Astrocyte of the hippocampus (primary cell): ENCODE data around the gene PCARE.
"Not testable (repeated sequence)": the region's sequence is repeated elsewhere in the genome, so short reads cannot be mapped to it uniquely, and the experiment has no call there.

ENCODE experiments used
- DNase-seq: peaks from one replicate; pipeline ENCODE4 v3.0.0; 2011; ENCODE audit warnings: low read depth, low spot score

Gene PCARE

DNA sequence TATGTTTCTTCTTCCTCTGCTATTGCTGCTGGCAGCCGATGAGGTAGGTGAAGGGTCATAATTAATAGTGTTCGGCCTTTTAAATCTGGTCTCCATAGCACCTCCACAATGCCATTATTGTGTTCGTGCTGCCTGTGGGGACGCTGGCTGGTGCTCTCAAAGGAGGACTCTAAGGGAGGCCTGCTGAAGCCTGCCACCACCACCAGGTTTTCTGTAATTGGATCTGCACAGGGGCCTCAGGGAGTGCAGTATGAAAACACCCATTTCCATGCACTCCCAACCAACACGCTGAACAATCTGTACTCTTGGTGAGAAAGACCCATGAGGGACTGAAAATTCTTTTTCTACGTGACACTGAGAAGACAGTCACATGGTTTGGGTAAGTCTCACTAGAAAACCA lies 23.2 kb upstream of the PCARE start:
- DNase-seq, result no peak

DNA sequence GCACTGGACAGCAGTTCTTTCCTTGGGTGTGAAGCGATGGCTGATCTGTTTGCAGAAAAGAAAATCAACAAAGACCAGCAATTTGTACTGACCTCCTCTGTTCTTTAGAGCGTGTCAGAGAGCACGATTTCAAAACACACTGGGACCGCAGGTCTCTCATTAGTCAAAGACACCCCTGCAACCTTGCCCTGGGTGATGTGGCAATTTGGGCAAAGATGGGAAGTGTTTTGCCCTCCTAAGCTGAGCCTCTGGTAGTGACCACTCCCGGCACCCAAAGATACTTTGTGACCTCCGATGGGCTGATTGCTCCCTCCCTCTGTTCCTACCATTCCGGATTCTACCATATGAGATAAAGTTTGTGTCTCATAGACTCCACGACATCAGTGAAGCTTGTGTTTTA lies 22.6 kb upstream of the PCARE start:
- DNase-seq, result no peak

DNA sequence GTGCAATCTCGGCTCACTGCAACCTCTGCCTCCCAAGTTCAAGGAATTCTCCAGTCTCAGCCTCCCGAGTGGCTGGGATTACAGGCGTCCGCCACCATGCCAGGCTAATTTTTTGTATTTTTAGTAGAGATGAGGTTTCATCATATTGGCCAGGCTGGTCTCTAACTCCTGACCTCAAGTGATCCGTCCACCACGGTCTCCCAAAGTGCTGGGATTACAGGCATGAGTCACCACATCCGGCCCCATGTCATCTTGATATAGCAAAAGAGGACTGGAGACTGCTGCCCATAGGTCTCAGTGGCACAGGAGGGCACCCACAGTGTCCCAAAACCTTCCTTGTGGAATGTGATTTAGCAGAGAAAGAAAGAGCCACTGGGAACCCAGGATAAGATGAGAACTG lies 16.0 kb upstream of the PCARE start:
- not testable (repeated sequence) for DNase-seq

DNA sequence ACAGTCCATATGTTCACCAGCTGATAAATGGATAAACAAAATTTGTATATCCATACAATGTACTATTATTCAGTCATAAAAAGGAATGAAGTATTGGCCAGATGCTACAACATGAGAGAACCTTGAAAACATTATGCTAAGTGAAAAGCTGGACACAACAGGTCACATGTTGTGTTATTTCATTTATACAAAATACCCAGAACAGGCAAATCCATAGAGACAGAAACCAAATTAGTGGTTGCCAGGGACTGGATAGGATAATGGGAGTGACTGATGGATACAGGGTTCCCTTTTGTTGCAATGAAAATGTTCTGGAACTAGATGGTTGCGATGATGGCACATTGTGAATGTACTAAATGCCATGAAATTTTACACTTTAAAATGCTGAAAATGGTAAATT lies 10.2 kb upstream of the PCARE start:
- no peak for DNase-seq

DNA sequence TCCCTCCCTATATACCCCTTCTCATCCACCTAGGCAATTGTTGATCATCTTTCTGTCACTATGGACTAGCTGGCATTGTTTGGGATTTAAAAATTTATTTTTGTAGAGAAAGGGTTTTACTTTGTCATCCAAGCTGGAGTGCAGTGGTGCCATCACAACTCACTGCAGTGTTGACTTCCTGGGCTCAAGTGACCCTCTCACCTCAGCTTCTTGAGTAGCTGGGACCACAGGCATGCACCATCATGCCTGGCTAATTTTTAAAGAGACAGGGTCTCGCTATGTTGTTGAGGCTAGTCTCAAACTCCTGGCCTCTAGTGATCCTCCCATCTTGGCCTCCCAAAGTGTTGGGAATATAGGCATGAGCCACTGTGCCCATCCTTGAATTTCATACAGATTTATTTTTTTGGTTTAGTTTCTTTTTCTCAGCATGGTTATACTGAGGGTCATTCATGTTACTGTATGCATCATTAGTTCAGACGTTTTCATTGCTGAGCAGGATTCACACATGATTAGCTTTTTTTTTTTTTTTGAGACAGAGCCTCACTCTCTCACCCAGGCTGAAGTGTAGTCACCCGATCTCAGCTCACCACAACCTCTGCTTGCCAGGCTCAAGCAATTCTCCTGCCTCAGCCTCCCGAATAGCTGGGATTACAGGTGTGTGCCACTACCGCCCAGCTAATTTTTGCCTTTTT lies 8.6 kb upstream of the PCARE start:
- no peak for DNase-seq

DNA sequence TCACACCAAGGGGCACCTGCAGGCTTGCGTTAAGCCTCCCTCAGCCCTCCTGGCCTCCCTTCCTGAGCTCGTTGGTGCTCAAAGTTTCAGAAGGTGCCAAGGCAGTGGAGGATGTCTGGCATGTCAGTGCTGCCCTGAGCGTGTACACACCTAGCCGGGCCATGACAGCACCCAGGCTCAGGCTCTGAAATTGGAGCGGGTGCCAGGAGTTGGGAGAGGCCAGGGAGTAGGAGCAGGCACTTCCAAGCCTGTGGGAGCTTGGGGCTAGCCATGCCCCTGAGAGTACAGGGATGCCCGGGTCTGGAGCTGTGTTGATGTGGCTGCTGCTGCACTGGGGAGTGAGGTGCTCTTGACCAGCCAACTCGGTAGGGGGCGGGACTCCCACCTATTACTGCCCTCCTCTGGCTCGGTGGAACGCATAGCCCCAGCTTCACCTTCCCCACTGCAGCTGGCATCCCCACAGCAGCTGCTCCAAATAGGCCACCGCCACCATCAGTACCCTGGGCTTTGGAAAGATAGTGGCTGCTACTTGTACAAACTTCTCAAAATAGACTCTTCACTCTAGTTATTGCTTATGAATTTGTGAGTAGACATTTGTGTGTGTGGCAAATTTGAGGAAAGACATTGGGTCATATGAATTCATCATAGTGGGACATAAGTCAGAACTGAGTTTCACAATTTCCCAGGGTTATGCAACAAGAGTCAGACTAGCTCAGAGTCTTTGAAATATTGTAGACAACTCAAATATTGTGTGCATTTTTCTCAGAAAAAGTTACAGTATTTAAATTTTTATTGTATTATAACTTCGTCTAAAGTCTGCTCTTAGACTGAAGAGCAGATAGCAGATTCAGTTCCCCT lies 6.8 kb upstream of the PCARE start:
- no peak for DNase-seq

DNA sequence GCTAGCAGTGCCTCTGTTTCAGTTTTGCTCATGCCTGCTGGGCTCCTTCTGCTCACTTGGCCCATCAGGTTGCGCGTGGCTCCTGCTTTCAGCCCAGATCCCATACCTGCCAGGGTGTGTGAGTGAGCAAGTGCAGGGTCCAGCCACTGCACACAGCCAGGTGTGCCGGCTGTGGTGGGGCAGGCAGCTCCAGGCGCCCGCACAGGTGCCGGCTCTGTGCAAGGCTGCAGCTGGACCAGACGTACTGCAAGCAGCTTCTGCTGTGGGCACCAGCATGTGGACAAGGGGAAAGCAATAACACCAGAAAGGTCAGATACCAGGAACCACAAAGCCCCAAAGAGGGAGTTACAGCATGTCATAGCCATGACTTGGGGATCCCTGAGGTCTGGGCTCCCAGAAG lies 5.6 kb upstream of the PCARE start:
- DNase-seq, result no peak

DNA sequence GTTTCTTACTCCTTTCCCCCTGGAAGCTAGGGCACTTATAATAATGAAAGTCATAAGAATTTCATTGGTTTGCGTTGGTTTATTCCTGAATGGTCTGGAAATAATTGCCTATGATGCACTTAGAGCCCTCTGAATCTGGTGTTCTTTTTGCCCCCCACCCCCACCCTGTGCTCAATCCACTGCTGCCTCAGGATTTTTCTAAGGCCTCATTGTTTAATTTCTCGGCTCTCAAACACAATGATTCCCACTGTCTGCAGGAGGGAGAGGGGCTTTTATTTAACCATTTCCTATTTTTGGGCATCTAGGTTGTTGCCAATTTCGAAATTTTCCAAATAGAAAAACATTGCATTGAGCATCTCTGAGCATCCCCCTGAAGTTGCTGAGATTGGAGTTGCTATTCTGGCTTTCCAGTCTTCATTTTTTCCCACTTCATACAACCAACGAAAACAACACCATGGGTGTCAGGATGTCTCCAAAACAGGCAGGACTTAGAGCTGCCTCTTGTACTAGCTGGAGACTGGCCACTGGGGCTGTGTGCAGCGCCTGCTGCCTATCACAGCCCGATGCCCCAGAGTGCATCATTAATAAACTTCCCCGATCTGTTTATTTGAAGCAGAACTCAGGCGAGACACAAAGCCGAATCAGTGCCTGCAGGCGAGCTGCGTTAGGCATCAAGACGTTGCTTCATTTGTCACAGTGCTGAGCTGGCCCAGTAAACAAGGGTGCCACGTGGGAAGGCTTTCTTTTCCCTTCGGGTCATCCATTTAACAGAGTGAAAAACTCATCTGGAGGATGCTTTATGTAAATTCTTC lies 1.8 kb upstream of the PCARE start:
- peak; percentile 38 for DNase-seq

DNA sequence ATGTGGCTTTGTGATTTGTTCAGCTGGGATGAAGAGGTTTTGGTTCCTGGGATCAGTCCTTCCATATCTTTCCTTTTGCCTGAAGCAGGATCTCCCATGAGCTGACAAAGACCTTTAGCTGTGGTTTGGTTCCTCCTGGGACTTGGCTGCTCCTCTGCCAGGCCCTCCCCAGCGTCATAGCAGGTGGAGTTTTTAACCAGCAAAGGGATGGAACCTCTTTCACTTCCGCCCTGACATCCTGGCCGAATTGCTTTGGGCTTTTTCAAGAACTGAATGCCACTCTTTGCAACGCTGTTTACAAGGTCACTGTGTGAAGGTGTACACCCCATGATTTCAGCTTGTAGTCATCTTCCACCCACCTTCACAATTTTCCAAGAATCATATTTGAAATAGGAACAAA lies 390 bp downstream of the PCARE start:
- no peak for DNase-seq

DNA sequence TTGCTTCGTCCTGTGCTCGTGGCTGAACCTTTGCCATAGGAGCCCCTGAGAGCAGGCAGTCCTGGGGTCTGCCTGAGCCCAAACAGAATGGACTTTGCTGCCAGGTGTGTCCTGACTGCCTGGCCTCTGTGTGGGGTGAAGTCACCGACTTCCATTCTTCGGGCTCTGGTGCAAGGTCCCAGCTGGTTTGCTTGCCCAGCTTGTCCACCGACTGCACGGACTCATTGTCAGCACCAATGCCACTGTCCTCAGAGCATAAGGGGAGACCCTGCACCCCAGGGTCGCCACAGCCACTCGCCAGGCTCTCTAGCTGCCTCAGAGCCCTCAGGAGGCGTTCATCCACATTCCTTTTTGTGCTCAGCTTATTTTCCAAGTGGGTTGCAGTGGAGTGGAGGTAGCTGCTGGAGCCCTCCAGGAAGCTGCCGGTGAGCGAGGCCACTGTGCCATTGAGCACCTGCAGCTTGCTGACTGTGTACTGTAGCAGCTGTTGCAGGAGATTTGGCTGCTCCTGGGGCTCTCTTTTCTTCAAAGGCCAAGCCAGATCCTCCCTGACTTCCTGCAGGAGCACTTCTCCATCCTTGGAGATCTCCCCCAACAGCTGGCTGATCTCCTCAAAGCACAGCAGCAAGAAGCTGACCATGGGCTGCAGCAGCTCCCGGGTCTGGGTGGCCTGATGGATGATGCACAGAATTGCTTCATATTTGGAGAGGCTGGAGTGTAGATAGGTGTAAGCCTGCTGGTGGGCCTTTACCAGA lies 1.2 kb downstream of the PCARE start:
- no peak for DNase-seq

DNA sequence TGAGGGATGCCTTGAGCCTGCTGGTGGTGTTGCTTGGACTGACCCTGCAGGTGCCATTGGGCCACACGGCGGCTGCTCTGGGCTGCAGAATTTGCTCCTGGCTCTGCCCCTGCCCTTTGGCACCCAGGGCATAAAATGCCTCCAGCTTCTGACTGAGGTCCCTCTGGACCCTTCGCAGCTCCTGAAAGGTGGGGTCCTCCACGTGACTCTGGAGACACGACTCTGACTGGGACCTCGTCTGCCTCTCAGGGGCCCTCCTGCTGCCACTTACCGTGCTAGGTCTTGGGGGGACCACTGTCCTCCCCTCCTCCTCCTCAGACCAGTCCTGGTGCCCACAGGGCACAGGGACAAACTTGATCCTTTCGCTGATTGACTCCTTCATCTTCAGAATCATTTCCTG lies 2.1 kb downstream of the PCARE start:
- no peak for DNase-seq

DNA sequence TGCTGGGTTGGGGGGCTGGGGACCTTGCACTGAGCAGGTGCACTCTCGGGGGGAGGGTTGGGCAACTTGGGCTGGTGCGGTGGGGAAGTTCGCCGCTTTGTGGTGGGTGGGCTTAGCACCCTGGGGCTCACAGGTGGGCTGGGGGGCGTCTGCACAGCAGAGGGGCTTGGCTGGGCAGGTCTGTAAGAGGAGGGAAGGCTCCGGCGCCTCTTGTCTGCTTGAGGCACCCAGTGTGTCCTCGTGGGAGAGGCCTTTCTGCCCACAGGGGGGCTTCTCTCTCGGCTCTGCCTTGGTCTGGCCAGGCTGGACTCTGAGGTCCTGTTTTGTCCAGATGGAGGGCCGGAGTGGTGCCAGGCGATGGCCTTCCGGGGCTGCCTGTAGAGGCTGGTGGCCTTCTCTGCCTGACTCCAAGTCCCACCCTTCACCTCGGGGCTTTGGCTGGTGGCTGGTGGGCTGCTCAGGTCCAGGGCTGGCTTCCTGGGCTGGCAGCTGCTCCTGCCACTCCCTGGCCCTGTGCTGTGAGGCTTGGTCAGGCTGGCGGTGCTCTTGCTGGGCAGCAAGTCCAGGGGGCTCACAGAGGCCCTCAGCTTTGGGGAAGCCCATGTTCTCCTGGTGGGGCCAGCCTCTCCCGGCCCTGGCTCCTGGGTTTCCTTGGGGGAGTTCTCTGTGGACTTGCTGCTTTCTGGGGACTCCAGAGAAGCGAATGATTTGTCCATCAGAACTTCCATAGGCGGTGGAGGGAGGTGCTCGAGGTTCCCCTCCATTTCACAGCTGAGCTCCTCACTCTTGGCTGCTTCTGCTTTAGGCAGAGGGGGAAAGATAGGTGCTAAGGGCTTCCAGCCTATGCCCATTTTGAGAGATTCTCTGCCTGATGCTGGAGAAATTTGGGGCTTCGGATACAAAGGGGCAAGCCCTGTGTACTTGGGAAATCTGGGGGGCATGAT lies 3.0 kb downstream of the PCARE start:
- DNase-seq, result no peak

DNA sequence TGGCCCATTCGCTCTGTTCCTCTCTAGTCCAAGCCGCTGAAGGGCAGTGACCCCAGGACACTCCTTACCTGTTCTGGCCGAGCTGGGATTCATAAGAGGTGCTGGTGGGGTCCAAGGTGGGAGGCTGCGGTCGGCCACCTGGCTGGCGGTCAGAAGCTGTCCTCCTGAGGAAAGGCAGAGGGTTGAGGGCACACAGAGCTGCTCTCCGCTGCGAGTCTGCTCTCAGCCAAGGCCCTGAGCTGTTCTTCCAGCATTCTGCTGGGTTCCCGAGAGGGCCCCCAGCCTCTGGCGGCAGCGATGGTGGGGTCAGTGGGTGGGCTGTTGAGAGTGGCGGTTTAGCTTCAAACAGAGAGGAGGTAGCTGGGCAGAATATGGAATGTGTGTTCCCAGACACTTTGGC lies 3.8 kb downstream of the PCARE start:
- no peak for DNase-seq

DNA sequence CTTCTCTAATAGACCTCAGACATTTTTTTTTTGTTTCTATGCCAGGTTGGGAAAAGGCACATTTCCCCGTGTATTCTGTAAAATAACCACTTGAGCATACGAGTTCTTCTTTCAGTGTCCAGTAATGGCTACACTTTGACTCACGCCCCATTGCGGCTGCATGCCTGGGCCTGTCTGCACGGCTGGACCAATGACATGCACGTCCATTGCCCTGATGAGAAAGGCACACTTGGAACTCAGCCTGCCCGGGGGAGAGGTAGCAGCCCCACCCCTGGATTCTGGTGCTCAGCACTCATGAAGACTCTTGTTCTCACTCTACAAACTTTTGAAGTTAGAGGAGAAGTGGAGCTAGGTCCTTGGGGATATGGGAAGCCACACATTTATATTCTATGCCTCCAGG lies 5.8 kb downstream of the PCARE start:
- DNase-seq, result no peak

DNA sequence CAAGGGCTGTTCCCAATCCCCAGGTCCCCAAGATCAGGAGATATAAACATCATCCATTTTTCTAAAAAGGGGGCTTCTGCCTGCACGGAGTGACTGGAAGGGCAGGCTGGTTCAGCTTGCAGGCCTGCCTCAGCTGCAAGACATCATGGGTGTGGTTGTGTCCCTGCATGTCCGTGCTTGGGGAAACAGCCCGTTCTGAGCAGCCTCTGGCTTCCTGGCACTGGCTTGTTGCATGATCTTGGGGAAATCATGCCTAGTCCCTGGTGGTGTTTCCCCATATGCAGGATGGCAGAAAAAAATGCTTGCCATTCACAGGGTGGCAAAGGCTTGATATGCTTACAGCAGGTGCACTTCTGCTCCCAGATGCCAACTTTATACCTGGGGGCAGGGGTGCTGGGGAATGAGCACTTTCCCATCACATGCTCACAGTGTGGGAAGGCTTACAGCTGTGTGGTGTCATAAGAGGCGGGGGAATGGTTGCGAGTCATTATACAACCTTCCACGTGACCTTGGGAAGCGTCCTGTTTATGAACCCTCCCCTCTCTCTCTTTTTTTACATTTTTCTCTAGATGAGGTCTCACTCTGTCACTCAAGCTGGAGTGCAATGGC lies 7.2 kb downstream of the PCARE start:
- DNase-seq, result no peak

DNA sequence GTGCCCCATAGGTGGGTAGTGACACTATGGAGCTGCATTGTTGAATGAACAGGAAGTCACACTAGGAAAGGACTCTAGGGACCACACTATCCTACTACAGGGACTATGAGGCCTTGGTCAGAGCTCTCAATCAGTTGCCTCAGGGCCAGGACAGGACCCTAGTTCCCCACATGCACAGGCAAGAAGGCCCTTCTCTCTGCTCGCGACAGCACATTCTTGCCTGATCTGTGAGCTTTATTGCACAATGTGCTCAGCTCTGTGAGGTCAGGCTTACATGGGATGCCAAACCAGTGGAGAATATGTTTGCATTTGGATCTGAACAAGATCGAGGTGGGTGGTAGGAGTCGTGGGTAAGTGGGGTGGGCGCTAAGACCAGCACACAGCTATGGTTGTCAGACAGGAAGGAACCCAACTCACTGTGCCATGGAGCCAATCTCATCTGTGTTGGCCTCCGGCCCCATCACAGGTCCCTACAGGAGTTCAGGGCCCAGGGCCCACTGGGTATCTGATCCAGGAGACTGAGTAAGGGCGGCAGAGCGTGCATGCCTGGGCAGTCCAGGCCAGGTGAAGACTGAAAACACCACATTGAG lies 8.0 kb downstream of the PCARE start:
- DNase-seq, result no peak

DNA sequence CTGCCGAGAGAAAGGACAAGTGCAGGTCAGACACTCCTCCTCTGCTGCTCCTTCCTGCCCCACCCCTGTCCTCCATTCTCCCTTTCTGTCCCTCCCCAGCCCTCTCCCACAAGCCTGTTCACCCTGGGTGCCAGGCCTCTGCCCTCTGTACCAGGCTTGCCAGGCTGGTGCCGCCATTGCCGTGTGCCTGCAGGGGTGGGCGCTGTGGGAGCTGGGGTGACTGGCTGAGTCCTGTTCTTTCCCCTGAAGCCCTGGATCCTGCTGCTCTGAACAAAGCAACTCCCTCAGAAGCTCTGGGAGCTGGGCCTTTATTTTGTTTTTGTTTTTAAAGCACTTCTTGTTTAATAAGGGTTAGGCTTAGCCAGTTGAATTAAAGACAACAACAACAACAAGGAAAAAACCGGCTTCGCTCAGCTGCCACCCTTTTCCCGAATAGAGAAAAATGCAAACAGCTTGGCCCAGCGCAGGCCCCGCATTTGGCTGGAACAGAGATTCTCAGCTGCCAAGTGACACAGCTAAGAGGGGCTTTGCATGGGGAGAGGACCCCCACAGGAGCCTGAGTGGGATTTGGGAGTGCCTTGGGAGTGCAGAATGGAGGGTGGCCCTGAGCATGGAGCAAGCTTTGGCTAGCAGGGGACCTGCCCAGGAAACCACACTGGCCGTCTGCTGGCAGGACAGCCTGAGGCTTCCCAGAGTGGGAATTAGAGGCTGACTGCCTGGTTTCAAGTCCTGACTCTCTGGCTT lies 9.1 kb downstream of the PCARE start:
- DNase-seq, result peak; percentile 42

DNA sequence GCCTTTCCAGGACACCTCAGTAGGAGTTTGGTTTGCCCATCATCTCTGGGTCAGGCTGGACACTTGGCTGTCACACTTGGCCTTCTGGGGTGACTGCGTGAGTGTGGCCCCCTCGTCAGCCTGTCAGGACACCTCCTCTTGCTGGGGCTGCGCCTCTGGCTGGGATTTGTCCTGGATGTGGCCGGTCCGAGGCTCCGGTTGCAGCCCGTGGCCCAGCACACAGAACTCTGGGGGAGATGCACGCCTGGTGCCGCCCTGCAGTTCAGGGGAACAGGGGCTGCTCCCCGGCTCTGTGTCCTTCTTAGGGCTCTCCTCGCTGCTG lies 9.6 kb downstream of the PCARE start:
- no peak for DNase-seq

DNA sequence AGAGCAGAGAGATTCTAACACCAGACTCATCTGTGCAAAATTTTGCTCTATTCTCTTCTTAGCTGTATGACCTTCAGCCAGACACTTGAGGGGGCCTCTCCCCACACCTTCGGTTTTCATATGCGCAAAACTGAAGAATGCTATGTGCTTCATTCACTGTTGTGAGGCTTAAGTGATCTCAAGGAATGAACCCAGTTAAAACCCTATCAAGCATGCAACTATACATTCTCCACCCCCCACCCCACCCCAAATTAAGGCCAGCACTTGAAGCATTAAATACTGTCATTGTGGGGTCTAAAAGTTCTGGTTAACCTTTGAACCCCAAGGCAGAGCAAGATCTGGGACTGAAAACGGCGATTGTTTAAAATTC lies 10.0 kb downstream of the PCARE start:
- no peak for DNase-seq
